HEK293T (cell line): Measurements from ENCODE around the gene HIVEP3.

Source experiments
- CTCF ChIA-PET: fragments of 350-600 bp; formaldehyde crosslinking; extraction: SDS; loops from one replicate; lab custom pipeline; 2021; ENCODE audit warnings: antibody characterized with exemption, inconsistent platforms; lab: Yijun Ruan, JAX
- POLR2A ChIA-PET: fragments of 350-600 bp; formaldehyde crosslinking; extraction: SDS; loops from one replicate; lab custom pipeline; 2020; ENCODE audit warnings: antibody characterized with exemption, inconsistent platforms; lab: Yijun Ruan, JAX
- DNase-seq: peaks from one replicate; pipeline ENCODE4 v3.0.0; 2012; ENCODE audit warnings: mixed read lengths; ENCODE audit errors: extremely low spot score
- ARNT ChIP-seq: fragments of 450-650 bp; IDR thresholded peaks from 2 replicates; pipeline ENCODE4 v1.6.1; 2017; ENCODE audit warnings: mild to moderate bottlenecking
- BHLHE40 ChIP-seq: fragments of 450-650 bp; IDR thresholded peaks from 2 replicates; pipeline ENCODE4 v1.6.1; 2016; ENCODE audit warnings: mild to moderate bottlenecking, moderate library complexity, borderline replicate concordance
- CTBP1 ChIP-seq: fragments of 450-650 bp; IDR thresholded peaks from 2 replicates; pipeline ENCODE4 v1.6.1; 2016; ENCODE audit warnings: borderline replicate concordance
- ELF4 ChIP-seq: fragments of 450-650 bp; IDR thresholded peaks from 2 replicates; pipeline ENCODE4 v1.6.1; 2017; ENCODE audit warnings: antibody characterized with exemption
- FOXA1 ChIP-seq: fragments of 450-650 bp; IDR thresholded peaks from 2 replicates; pipeline ENCODE4 v1.6.1; 2016; ENCODE audit warnings: mild to moderate bottlenecking
- FOXK2 ChIP-seq: fragments of 450-650 bp; IDR thresholded peaks from 2 replicates; pipeline ENCODE4 v1.6.1; 2016; ENCODE audit warnings: mild to moderate bottlenecking
- FOXM1 ChIP-seq: fragments of 450-650 bp; IDR thresholded peaks from 2 replicates; pipeline ENCODE4 v1.6.1; 2017; ENCODE audit warnings: mild to moderate bottlenecking, borderline replicate concordance
- HDGF ChIP-seq: fragments of 450-650 bp; IDR thresholded peaks from 2 replicates; pipeline ENCODE4 v1.6.1; 2017; ENCODE audit warnings: antibody characterized with exemption, borderline replicate concordance
- L3MBTL2 ChIP-seq: fragments of 450-650 bp; conservative IDR thresholded peaks from 2 replicates; pipeline ENCODE4 v1.6.1; 2016; ENCODE audit warnings: mild to moderate bottlenecking
- LEF1 ChIP-seq: fragments of 450-650 bp; IDR thresholded peaks from 2 replicates; pipeline ENCODE4 v1.6.1; 2017; ENCODE audit warnings: mild to moderate bottlenecking, borderline replicate concordance
- NFRKB ChIP-seq: fragments of 450-650 bp; IDR thresholded peaks from 2 replicates; pipeline ENCODE4 v1.6.1; 2016; ENCODE audit warnings: mild to moderate bottlenecking, moderate library complexity
- SP1 ChIP-seq: fragments of 450-650 bp; IDR thresholded peaks from 2 replicates; pipeline ENCODE4 v1.6.1; 2017
- SUZ12 ChIP-seq: fragments of 450-650 bp; IDR thresholded peaks from 2 replicates; pipeline ENCODE4 v1.6.1; 2016; ENCODE audit warnings: mild to moderate bottlenecking
- TARDBP ChIP-seq: fragments of 450-650 bp; IDR thresholded peaks from 2 replicates; pipeline ENCODE4 v1.6.1; 2016
- ZNF384 ChIP-seq: fragments of 450-650 bp; IDR thresholded peaks from 2 replicates; pipeline ENCODE4 v1.6.1; 2016
- TF ChIP-seq, protein P1 (sequence below): fragments of 450-650 bp; IDR thresholded peaks from 2 replicates; pipeline ENCODE4 v1.6.1; 2016

HIVEP3 gene

DNA sequence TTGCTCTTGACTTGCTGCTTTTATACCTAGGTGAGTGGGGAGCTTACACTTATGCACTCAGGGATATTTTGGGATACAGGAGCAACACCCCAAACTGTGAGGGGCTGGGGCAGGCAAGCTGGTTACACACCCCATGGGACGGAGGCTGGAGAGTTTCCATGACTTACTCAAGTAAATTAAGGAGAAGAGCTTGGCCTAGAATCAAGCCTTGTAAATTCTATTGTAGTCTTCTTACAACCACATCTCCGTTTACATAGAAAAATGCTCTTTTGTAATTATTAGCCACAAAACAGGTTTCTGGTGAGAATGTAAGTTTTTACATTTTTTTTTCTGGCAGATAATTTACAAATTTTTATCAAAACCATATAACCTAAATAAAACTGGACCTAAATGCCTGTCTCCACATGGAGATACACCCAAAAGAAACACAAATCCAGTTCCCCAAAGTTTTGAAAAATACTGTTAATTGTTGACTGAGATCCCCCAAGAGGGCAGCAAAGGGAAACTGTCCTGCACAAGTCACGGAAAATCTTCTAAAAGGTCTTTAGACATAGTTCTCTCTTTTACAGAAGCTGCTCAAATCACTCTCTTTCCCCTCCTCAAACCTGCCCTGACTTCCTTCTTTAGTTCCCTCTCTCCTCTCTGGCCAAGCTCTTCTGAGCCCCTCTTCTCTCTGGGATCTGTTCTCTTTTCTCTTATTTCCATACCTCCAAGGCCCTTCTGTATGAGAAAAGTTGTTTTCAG is 134.0 kb downstream of the HIVEP3 start:
- DNase-seq, result no peak
- CTCF ChIA-PET, result interaction anchor here (0.7 kb wide), 1 partner anchor 11 kb away, joined by 3 read pairs; no protein-coding TSS in a partner anchor
- TF ChIP-seq SUZ12 (no peak), FOXM1 (no peak)
- POLR2A ChIA-PET, result no interaction called here

DNA sequence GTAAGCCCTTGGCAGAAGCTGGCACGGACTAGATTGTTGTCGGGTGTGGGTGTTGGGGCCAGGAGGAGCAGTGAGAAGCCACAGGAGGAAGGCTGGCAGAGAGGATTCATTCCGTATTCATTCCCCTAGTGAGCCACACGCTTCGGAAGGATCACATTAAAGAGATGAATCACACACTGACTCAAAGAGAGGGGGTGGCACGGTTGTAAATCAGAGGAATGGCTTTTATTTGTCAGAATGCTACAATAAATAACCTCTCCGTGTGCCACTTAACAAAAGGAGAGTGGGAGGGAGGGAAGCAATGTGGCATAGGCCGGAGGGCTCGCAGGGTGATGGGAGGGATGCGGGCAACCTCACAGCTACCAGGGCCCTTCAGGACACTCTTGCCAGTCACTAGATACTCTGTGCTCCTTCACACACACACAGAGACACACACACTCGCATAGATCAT is 135.5 kb downstream of the HIVEP3 start:
- POLR2A ChIA-PET, result no interaction called here
- peak; percentile 8; the same call in 1 of the 2 replicates for TF ChIP-seq CTBP1
- no peak for TF ChIP-seq L3MBTL2
- no peak for TF ChIP-seq BHLHE40
- TF ChIP-seq ZNF384, result no peak
- TF ChIP-seq, protein P1, sequence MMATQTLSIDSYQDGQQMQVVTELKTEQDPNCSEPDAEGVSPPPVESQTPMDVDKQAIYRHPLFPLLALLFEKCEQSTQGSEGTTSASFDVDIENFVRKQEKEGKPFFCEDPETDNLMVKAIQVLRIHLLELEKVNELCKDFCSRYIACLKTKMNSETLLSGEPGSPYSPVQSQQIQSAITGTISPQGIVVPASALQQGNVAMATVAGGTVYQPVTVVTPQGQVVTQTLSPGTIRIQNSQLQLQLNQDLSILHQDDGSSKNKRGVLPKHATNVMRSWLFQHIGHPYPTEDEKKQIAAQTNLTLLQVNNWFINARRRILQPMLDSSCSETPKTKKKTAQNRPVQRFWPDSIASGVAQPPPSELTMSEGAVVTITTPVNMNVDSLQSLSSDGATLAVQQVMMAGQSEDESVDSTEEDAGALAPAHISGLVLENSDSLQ, result peak; percentile 88
- DNase-seq, result no peak

DNA sequence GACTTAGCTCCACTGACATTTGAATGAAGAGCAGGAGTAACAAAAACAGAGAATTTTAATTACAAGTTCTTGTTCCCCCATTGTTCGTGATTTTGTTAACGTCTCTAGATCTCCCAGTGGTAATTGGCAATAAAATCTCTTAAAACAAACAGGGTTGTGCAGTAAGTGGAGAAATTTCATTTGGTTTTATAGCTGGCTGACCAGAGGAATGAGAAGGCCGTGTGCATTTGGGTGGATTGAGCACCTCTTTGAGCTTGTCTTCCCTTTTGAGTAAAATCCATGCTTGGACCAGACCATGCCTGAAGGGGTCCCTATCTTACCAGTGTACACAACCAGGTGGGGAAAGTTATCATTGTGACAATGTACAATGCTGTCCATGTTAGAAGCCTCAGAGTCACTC is 137.8 kb downstream of the HIVEP3 start:
- CTCF ChIA-PET, result interaction anchor here (0.9 to 1.0 kb wide), 3 partner anchors 16 to 392 kb away, joined by 3 to 6 read pairs (median 4); no protein-coding TSS in a partner anchor
- TF ChIP-seq NFRKB, result no peak
- TF ChIP-seq LEF1, result no peak
- TF ChIP-seq HDGF, result no peak
- TF ChIP-seq, protein P1, result no peak
- TF ChIP-seq ELF4, result no peak
- TF ChIP-seq L3MBTL2, result no peak
- no peak for TF ChIP-seq ARNT
- TF ChIP-seq SP1, result no peak
- TF ChIP-seq FOXA1, result no peak
- no peak for TF ChIP-seq FOXM1
- TF ChIP-seq SUZ12, result no peak
- TF ChIP-seq FOXK2, result no peak
- no peak for TF ChIP-seq BHLHE40
- POLR2A ChIA-PET, result interaction anchor here (1.2 kb wide), 1 partner anchor 67 kb away, joined by 3 read pairs; no protein-coding TSS in a partner anchor
- no peak for DNase-seq

More for the DNA sequence above, 135.5 kb downstream of the HIVEP3 start:
- CTCF ChIA-PET, result no interaction called here

DNA sequence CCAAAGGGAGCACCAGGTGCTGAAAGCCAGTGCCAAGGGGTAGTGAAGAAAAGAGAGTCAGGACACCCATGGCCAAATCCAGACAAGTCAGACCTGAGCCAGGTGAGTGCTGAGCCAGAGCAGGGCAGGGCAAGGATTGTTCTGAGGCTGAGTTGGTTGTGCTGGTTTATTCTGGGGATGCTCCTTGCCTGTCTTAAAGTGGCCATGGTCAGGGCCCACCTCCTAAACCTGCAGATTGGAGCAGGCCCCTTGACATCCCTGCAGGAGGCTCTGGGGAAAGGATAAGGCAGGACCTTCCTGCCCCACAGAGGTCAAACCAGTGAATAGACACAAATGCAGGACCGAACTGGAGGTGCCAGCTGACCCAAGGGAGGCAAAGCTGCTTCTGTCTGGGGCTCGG is 138.4 kb downstream of the HIVEP3 start:
- CTCF ChIA-PET, result interaction anchor here (1.0 kb wide), 1 partner anchor 50 kb away, joined by 6 read pairs; no protein-coding TSS in a partner anchor
- POLR2A ChIA-PET, result no interaction called here
- DNase-seq, result no peak
- TF ChIP-seq FOXM1 (no peak), CTBP1 (no peak), TARDBP (no peak), L3MBTL2 (no peak), ZNF384 (no peak), SP1 (no peak), FOXK2 (no peak), NFRKB (no peak), HDGF (no peak), ELF4 (no peak), ARNT (no peak), LEF1 (no peak)
- TF ChIP-seq, protein P1, result no peak

DNA sequence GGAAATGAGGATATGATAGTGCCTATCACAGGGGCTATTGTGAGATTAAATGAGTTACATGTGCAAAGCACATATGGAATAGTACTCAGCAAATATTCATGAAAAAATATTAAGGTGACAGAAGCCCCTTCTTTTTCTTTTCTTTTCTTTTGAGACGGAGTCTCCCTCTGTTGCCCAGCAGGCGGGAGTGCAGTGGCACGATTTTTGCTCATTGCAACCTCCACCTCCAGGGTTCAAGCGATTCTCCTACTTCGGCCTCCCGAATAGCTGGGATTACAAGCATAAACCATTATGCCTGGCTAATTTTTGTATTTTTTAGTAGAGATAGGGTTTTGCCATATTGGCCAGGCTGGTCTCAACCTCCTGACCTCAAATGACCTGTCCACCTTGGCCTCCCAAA is 139.4 kb downstream of the HIVEP3 start:
- POLR2A ChIA-PET, result no interaction called here
- TF ChIP-seq FOXM1, result no peak
- no peak for TF ChIP-seq FOXK2
- TF ChIP-seq ARNT, result no peak
- no peak for TF ChIP-seq ZNF384
- TF ChIP-seq FOXA1, result no peak
- TF ChIP-seq NFRKB, result no peak
- TF ChIP-seq LEF1, result no peak
- no peak for TF ChIP-seq BHLHE40
- no peak for TF ChIP-seq HDGF
- no peak for TF ChIP-seq ELF4
- no peak for TF ChIP-seq SP1
- TF ChIP-seq, protein P1, result no peak
- no peak for TF ChIP-seq TARDBP
- TF ChIP-seq CTBP1, result no peak
- no peak for TF ChIP-seq SUZ12
- TF ChIP-seq L3MBTL2, result no peak

DNA sequence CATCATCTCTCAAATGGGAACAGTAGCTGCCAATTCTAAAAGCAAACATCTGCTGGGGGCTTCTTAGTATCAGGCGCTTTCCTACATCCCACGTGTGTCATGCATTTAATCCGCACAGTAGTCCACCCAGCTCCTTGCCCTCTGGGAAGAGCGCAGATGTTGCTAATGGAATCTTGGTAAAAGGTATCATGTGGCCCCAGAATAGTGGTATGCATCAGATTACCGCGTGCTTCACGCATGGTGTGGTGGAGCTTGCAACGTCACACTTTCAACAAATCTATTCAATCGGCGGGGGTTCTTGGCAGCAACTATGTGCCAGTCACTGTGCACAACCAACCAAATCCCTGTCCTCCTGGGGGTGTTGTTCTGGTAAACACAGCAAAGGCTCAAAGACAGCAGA is 141.0 kb downstream of the HIVEP3 start:
- CTCF ChIA-PET, result no interaction called here
- POLR2A ChIA-PET, result no interaction called here
- DNase-seq, result no peak
- no peak for TF ChIP-seq ELF4
- TF ChIP-seq FOXM1, result no peak
- TF ChIP-seq ARNT, result no peak
- TF ChIP-seq LEF1, result no peak
- no peak for TF ChIP-seq FOXA1
- no peak for TF ChIP-seq BHLHE40

More for the DNA sequence above, 139.4 kb downstream of the HIVEP3 start:
- no peak for DNase-seq
- CTCF ChIA-PET, result no interaction called here
